Measurements from ENCODE around the gene SLC27A5.
"Not testable (repeated sequence)": the region's sequence is repeated elsewhere in the genome, so short reads cannot be mapped to it uniquely, and the experiment has no call there.

Gene SLC27A5

DNA sequence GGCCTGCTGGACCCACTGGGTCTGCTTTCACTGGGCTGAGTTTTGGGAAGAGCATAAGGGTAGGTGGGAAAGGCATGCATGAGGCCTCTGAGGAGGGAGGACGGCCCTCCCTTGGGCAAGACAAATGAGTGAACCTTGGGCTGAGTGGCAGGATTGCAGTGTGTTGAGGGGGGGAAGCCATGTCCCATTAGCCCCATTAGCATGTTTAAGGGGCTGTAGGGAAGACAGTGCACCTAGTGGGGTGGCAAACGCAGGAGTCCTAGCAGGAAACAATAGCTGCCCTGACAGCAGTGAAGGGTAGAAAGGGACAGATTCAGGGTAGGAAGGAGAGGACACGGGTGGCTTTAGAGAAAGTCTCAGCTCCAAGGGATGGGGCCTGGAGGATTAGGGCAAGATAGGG lies 10.9 kb upstream of the SLC27A5 start:
- no peak for DNase-seq (ENCODE audit: low spot score)

DNA sequence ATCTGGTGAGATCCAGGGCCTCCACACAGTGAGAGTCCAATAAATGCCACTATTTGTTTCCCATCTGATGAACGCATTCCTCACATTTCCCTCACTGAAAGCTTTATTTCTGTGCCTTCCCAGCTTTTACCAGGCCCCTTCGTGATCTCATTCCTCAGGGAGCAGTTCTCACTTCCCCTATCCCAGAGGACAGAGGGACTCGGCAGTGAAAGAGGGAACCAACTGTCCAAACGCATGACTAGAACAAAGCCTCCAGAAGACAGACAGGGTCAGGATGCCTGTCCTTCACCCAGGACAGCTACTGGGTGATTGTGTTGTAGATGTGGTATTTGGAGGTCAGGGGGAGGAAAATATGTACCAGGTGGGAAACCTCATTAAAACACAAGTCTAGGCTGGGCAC lies 9.9 kb upstream of the SLC27A5 start:
- no peak for DNase-seq (ENCODE audit: low spot score)

DNA sequence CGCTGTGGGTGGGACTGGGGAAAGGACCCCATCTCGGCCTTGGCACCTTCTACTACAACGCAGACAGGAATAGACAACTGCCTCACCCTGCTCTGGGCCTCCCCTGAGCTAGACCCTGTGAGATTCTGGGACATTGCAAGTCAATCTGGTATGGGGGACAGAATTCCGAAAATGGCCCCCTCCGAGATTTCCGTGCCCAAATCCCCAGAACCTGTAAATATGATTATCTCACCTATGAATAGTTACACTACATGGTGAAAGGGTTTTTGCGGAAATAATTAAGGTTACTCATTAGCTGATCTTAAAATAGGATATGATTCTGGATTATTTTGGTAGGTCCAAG lies 8.4 kb upstream of the SLC27A5 start:
- no peak for DNase-seq (ENCODE audit: low spot score)

DNA sequence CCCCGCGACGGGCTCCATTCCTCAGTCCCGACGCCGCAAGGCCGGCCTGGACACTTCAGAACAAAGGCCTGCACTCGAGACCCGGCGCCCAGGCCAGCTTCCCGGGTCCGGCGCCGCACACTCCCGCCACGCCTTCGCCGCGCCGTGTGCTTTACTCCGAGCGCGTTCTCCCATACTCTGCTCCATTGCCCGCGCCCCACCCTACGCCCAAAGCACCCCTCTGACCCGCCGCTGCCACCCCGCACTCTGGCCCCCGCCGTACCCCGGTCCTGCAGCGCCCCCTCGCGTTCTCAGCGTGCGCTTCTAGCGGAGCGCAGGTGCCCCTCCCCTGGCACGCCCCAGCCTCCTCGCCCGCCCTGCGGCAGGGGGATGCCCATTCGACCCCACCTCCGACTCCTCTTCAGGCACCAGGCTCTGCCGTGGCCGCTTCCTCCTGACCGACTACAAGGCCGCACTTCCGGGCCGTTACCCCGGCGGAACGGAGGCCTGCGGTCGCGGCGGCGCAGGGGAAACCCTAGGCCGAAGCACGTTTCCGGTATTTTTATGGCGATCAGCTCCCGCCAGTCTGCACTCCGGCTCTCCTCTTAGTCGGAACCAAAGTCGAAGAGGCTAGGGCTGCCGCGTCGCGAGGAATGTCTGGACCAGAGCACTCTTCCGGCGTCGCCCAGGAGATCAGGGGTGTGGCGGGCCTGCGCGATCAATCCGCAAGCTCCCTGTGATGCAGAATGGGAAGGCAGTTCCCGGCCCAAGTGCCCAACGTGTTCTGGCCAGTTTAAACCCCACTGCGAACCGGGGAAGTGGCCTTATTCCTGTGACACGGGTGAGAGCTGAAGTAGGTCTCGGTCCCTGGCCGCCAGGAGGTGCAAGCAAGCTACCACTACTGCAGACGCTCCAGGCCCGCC lies 7.8 kb upstream of the SLC27A5 start, which contains the start of gene ZBTB45:
TSS of gene ZBTB45 (minus strand) at position 456 of the 902 bp plus-strand sequence. CDS start 2,137 bp downstream, outside the sequence.
- peak; percentile 89 for DNase-seq (ENCODE audit: low spot score)

GRCh38 chr19:58519087-58519354 lies 7.2 kb upstream of the SLC27A5 start:
- DNase-seq (ENCODE audit: low spot score), result peak; percentile 80

GRCh38 chr19:58518256-58519086 lies 6.7 kb upstream of the SLC27A5 start:
- DNase-seq (ENCODE audit: low spot score), result no peak

GRCh38 chr19:58516964-58517833 lies 5.4 kb upstream of the SLC27A5 start:
- no peak for DNase-seq (ENCODE audit: low spot score)

- no peak for DNase-seq (ENCODE audit: low spot score)
These were observed 4.5 kb upstream of the SLC27A5 start for GRCh38 chr19:58516246-58516836.

GRCh38 chr19:58515259-58515658 lies 3.5 kb upstream of the SLC27A5 start:
- DNase-seq (ENCODE audit: low spot score), result no peak

- DNase-seq (ENCODE audit: low spot score), result no peak
These were observed 2.8 kb upstream of the SLC27A5 start for GRCh38 chr19:58514564-58515022.

DNA sequence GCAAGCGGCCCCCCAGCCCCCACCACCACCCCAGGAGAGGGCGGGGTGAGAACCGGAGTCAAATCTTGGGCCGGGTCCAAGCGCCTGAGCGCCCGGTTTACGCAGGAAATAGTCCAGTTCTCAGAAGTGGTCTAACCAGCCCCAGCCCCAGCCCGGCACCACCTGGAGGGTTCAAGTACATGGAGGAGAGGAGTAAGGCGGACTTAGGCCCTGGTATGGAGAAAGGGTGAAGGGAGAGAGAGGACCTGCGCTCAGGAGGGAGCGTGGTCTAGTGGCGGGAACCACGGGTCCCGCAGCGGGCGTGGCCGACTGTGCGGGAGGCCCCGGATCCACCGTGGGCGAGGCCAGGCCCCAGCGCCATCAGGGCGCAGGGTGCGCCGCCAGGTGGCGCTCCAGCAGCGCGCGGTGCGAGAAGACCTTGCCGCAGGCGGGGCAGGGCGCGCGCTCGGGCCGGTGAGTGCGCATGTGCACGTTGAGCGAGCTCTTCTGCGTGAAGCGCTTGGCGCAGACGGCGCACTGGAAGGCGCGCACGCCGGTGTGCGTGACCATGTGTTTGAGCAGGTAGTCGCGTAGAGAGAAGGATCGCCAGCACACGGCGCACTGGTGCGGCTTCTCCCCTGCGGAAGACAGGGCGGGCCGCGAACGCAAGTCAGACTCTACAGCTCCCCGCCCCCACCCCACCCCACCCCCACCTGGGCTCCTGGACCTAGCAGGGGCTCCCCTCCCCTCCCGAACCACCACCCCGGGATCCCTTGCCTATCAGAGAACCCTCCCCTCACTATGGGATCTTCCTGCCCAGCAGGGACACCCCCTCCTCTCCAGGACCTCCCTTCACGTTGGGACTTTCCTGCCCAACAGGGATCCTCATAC lies 2.1 kb upstream of the SLC27A5 start:
- peak; percentile 99 for DNase-seq (ENCODE audit: low spot score)

DNA sequence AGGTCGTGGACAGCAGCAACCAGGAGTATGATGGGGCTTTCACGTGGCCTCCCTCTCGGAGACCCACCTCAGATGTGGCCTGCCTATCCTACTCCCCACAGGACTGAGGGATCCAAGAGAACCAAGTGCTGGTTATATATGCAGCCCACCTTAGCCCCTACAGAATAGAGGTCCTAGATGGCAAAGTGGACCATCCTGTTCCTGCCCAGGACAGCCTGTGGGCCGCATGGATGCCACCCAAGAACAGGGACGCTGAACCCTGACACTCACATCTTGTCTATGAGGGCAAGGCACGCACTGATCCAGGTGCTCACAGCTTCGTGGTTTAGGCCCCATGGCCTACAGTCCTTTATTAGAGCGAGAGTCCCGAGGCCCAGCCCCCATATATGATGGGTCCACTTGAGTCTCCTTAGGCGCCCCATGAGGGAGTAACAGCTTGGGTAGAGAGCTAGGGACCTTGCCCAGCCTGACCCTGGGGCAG lies 1.5 kb upstream of the SLC27A5 start:
- DNase-seq (ENCODE audit: low spot score), result no peak

DNA sequence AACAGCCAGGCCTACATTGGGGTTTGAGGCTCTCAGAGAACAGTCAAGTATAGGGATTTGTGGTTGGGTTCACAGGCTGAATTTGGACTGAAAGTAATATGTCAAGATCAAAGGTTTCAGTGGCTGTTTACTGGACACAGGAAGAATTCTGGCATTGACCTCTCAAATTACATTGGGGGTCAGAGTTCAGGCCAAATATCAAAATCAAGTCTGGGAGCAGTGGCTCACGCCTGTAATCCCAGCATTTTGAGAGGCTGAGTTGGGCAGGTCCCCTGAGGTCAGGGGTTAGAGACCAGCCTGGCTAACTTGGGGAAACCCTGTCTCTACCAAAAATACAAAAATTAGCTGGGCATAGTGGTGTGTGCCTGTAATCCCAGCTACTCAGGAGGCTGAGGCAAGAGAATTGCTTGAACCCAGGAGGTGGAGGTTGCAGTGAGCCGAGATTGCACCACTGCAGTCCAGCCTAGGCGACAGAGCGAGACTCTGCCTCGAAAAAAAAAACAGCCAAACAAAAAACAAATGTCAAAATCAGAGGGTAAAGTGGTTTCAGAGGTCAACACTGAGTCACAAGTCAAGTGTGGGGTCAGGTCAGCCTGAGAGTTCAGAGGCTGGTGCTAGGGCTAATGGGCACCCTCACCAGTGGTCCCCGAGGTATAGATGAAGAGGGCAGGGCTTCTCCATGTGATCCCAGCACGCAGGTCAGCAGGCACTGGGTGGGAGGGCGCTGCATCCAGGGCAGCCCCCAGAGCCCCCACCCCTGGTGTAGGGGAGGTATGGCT lies 1.5 kb downstream of the SLC27A5 start:
- DNase-seq (ENCODE audit: low spot score), result no peak

DNA sequence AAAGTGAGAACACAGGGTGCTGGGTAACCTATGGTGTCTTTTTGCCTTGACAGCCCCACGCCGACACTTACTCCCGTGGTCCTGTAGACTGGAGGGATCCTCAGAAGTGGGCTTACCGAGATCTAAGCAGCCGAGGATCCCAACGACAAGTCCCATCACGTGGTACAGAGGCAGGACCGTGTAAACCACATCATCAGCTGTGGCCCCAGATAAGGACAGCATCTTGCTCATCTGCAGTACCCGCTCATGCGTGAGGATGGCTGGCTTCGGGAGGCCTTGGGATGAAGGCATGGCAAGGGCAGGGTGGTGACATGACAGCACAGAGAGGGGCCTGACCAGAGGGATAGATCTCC lies 2.1 kb downstream of the SLC27A5 start:
- no peak for DNase-seq (ENCODE audit: low spot score)

DNA sequence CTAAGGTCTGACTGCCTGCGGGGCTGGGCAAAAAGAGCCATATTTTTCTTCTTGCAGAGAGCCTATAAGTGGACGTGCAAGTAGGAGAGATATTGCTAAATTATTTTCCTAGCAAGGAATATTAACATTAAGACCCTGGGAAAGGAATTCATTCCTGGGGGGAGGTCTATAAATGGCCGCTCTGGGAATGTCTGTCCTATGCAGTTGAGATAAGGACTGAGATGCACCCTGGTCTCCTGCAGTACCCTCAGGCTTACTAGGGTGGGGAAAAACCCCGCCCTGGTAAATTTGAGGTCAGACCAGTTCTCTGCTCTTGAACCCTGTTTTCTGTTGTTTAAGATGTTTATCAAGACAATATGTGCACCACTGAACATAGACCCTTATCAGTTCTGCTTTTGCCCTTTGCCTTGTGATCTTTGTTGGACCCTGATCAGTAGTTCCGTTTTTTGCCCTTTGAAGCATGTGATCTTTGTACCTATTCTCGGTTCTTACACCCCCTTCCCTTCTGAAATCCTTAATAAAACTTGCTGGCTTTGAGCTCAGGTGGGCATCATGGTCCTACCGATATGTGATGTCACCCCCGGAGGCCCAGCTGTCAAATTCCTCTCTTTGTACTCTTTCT lies 4.1 kb downstream of the SLC27A5 start:
- DNase-seq (ENCODE audit: low spot score), result not testable (repeated sequence)

GRCh38 chr19:58500242-58500641 lies 11.6 kb downstream of the SLC27A5 start:
- DNase-seq (ENCODE audit: low spot score), result no peak

DNA sequence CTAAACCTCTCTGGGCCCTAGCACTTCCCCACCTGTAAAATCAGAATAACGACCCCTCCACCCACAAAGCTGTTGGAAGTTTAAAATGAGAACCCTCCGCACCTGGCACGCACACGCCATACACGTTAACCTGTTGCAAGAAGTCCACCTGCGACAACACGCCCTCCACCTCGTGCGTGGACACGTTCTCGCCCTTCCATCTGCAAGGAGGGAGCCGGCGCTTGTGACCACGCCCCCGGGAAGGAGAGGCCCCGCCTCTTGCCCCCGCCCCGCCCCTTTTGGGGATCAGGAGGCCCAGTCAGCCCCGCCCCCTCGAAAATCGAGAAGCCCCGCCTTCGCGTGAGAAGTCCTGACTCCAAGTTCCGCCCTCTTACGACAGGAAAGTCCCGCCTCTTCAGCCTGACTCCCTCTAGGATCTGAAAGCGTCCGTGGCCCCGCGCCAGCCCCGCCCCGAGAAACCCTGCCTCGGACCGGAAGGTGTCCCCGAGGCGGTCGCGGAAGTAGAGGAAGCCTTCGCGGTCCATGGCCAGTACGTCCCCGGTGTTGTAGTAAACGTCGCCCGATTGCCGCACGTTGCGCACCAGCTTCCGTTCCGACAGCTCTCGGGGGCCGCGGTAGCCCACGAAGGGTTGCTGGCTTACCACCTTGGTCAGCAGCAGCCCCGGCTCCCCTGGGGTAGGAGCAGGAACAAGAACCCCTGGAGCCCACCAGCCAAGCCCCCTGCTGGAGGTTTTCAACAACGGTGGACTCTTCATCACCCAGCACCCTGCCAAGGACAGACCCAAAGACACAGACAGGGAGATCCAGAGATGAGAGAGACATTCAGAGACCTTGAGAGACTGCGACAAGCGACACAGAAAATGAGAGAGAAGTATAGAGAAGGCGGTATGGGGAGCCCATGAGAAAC lies 12.5 kb downstream of the SLC27A5 start:
- peak; percentile 97 for DNase-seq (ENCODE audit: low spot score)

GRCh38 chr19:58498316-58499020 lies 13.3 kb downstream of the SLC27A5 start:
- DNase-seq (ENCODE audit: low spot score), result no peak

Measured in D341Med (cell line).